Ammon's horn (tissue), 1 donor: ENCODE results near the gene SFXN2.

Experiments used
- DNase-seq: peaks from one replicate; pipeline ENCODE4 v3.0.0-alpha.2; 2016; ENCODE audit warnings: low spot score

Gene SFXN2

GRCh38 chr10:102777711-102778453 lies 63.4 kb downstream of the SFXN2 start:
- DNase-seq, result no peak

DNA sequence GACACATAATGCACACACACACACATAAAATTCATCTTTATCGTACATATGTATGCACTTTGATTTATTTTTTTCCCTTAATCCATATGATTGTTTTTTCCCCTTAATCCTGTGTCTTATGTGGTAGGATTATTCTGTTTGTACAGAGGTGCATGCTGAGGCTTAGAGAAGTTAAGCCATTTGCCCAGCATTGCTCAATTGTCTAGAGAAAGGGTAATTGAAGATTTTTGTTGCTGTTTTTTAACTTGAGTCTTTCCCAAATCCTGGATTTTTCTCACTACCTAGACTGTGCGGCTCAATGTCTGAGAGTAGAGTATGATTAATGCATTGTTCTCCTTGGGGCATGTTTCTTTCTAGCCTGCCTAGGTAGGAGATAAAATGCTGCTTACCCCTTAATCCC lies 64.3 kb downstream of the SFXN2 start:
- no peak for DNase-seq

- no peak for DNase-seq
Measured at GRCh38 chr10:102779680-102780526, 65.5 kb downstream of the SFXN2 start.

- DNase-seq, result no peak
Measured at GRCh38 chr10:102780527-102780808, 66.0 kb downstream of the SFXN2 start.

DNA sequence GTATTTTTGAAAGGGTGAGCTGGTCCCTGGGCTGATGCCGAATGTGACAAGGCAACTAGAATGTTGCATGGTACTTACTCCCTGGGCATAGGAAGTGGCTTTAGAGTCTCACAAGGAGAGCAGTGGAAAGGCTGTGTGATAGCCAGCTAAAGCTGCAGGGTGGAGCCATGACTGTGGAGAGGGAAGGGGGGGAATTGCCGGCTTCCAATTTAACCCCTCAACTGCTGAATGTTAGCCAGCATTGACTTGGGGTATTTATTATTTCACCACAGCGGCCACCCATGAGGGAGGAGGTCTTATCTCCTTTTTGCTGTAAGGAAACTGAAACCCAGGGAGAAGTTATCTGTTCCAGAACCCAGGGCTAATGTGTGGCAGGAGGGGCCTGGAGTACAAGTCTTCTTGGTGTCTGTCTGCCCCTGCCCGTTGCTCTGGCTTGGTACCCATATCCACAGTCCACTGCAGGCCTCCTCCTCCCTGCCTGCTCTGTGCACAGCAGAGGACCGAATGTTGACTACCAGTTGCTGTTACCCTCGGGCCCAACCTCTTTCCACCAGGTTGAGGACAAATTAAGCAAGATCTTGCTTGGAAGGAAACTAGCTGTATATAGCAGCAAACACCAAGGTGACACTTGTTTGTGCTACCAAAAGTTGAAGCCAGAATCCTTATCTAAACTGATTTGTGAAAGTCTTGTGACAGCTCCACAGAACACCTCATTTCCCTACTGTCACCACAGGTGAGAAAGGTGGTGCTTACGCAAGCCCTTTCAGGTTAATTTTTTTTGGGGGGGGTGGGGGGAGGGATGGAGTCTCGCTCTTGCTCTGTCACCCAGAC lies 66.9 kb downstream of the SFXN2 start:
- DNase-seq, result no peak

GRCh38 chr10:102781921-102782557 lies 67.6 kb downstream of the SFXN2 start:
- no peak for DNase-seq

DNA sequence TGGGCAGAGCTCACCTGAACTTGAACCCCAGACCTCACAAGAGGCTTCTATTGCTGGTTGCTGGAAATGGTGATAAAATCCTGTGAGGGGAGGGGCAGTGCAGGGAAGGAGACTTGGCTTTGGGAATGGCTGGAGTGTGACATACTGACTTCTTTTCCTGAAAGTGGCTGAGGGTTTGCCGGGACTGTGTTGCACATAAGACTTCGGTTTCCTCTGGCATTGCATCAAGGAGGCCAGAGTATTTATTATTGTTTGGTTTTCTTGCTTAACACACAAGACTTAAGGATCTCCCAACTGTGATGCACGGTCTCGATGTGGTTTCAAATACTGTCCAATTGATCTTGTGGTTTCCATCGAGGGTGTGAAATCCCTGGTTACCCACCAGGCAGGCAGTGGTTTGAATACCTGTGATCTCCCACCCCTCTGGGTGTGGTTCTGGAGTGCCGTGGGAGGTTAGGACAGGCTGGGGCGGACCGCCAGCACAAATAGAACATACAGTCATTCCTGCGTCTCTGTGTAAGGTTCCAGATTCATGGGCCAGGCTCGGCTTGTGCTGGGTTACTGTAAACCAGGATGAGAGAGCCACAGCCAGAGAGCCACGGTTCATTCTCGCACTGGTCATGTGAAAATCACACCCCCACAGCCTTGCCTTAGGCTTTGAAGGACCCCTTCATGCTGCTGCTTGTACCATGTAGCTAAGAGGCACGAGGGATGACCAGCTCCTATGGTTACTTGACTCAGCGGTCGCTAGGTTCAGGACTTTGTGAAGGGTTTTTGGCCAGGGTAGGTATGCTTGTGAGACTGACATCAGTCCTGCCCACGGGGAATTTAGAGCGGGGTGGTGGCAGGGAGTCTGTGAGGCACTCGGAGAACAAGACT lies 68.5 kb downstream of the SFXN2 start:
- no peak for DNase-seq

DNA sequence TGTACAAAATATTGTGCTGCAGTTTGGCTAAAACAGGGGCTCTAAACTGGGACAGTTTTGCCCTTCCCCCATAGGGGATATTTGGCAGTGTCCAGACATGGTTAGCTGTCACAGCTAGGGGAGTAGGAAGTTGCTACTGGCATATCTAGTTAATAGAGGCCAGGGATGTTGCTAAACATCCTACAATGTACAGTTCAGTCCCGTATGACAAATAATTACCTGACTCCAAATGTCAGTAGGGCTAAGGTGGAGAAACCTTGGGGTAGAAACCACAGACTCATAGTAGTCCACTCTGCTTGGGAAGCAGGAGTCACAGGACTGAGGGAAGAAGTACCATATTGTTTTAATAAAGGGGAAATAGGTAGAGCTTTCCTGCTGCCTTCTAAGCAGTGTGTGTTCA lies 69.1 kb downstream of the SFXN2 start:
- DNase-seq, result no peak

GRCh38 chr10:102785818-102786217 lies 71.4 kb downstream of the SFXN2 start:
- DNase-seq, result no peak

DNA sequence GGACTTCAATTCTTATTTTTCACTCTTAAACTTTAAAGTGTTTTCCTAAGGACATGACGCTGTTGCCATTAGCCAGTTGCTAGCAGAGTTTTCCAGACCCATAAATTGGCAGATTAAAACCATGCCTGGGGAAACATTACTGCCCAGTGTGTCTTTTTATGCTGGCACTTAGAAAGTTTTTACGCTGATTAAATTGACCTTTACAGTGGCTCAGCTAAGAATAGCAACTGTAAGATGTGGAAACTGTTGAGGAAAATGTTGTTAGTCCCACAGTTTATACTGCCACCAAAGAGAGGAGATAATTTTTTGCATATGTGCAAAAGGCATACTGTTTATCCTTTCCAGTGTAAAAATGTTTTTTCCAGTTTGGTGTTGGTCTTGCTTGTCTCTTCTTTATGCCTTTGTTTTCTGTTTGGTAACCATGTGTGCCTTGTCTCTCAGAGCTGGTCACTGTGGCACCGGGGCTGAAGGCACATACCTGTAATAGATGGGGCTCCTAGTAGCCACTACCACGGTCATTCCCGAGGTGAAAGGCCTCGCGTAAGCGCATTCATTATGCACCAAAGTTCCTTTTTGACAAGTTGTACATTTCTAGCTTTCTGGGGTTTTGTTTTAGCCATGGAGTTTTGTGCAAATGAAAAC lies 77.4 kb downstream of the SFXN2 start:
- DNase-seq, result no peak
